Upper lobe of right lung (tissue), 1 donor: ENCODE measurements around the gene CDC25C. TPM values are rescaled to one million over a fixed set of nuclear protein-coding genes. Genes with fewer than 3 reads are reported as not detected.

ENCODE experiments used
- ATAC-seq: fragments of 200-7000 bp; cut with Tn5 transposase; one replicate; pipeline ENCODE4 v1.9.1; 2020; ENCODE audit warnings: mild to moderate bottlenecking, moderate library complexity
- DNase-seq: peaks from one replicate; pipeline ENCODE4 v3.0.0-alpha.2; 2020
- H3K27ac ChIP-seq: fragments of 200-600 bp; one replicate; pipeline ENCODE4 v1.8.0; 2022
- H3K27me3 ChIP-seq: fragments of 200-600 bp; one replicate; pipeline ENCODE4 v1.8.0; 2022; ENCODE audit warnings: mild to moderate bottlenecking
- H3K36me3 ChIP-seq: fragments of 200-600 bp; one replicate; pipeline ENCODE4 v1.8.0; 2022
- H3K4me1 ChIP-seq: fragments of 200-600 bp; one replicate; pipeline ENCODE4 v1.8.0; 2022
- H3K4me3 ChIP-seq: fragments of 200-600 bp; one replicate; pipeline ENCODE4 v1.8.0; 2022; ENCODE audit warnings: mild to moderate bottlenecking
- H3K9me3 ChIP-seq: fragments of 200-600 bp; one replicate; pipeline ENCODE4 v1.8.0; 2022
- CTCF ChIP-seq: fragments of 200-600 bp; IDR thresholded peaks from one replicate; pipeline ENCODE4 v1.8.0; 2022; ENCODE audit warnings: antibody characterized with exemption
- intact Hi-C: fragments of 100-400 bp; cut with DNase I; formaldehyde crosslinking; loops from one replicate; pipeline ENCODE4 v1.11.0; 2022
- total RNA-seq: library from RNA; stranded (reverse); fragmentation: NEBNext Ultra II Directional; extraction: Animal tissue kit (Norgen Biotek cat#: 25700); gene quantifications from one replicate; pipeline ENCODE4 v1.2.1, GENCODE V29; 2021
- donor health status: DM: no; HTN: yes; CAD: no; lungs with severe emphysema.

Gene CDC25C
- total RNA-seq, 1 donor from 2014 or later, result 0.29 TPM

GRCh38 chr5:138352071-138352721, 20.6 kb upstream of the CDC25C start, which contains the start of gene KDM3B:
TSS of gene KDM3B (plus strand) at chr5:138352685. CDS start at chr5:138352796, 111 bp downstream.
- H3K27me3 ChIP-seq, result no peaks in the 10 kb centered on the region
- intact Hi-C loops, result no loop called here
- peaks cover 19% of the 10 kb centered on the region for H3K36me3 ChIP-seq
- peaks cover 21% of the 10 kb centered on the region for H3K4me1 ChIP-seq
- no peaks in the 10 kb centered on the region for H3K9me3 ChIP-seq
- H3K4me3 ChIP-seq, result peak within 1 kb of the TSS; percentile 97
- peak; percentile 94 for DNase-seq
- TF ChIP-seq CTCF, result peak; percentile 92
- peak; percentile 98 for ATAC-seq
- H3K27ac ChIP-seq, result peak within 1 kb of the TSS; percentile 97

- H3K36me3 ChIP-seq, result peaks cover 25% of the 10 kb centered on the region
- no peak for DNase-seq
- intact Hi-C loops, result no loop called here
- no peak for ATAC-seq
- H3K4me3 ChIP-seq, result no peak overlapping the region
- H3K27me3 ChIP-seq, result no peaks in the 10 kb centered on the region
- no peak for TF ChIP-seq CTCF
- H3K9me3 ChIP-seq, result no peaks in the 10 kb centered on the region
- H3K4me1 ChIP-seq, result peaks cover 21% of the 10 kb centered on the region
- H3K27ac ChIP-seq, result no peak overlapping the region
Observed at GRCh38 chr5:138351517-138351916, 19.9 kb upstream of the CDC25C start.

- H3K27me3 ChIP-seq, result no peaks in the 10 kb centered on the region
- no peak for ATAC-seq
- DNase-seq, result no peak
- H3K4me1 ChIP-seq, result peaks cover 21% of the 10 kb centered on the region
- TF ChIP-seq CTCF, result no peak
- H3K36me3 ChIP-seq, result peaks cover 30% of the 10 kb centered on the region
- no peaks in the 10 kb centered on the region for H3K9me3 ChIP-seq
- no peak overlapping the region for H3K4me3 ChIP-seq
- intact Hi-C loops, result no loop called here
- no peak overlapping the region for H3K27ac ChIP-seq
Observed at GRCh38 chr5:138351056-138351455, 19.5 kb upstream of the CDC25C start.

- TF ChIP-seq CTCF, result no peak
- intact Hi-C loops, result no loop called here
- DNase-seq, result no peak
- H3K4me3 ChIP-seq, result no peak overlapping the region
- ATAC-seq, result no peak
- no peaks in the 10 kb centered on the region for H3K9me3 ChIP-seq
- H3K36me3 ChIP-seq, result peaks cover 35% of the 10 kb centered on the region
- H3K27ac ChIP-seq, result no peak overlapping the region
- no peaks in the 10 kb centered on the region for H3K27me3 ChIP-seq
- peaks cover 18% of the 10 kb centered on the region for H3K4me1 ChIP-seq
Observed at GRCh38 chr5:138350563-138350890, 18.9 kb upstream of the CDC25C start.

GRCh38 chr5:138349852-138350562, 18.4 kb upstream of the CDC25C start:
- peaks cover 40% of the 10 kb centered on the region for H3K36me3 ChIP-seq
- ATAC-seq (no peak), DNase-seq (no peak)
- no peak overlapping the region for H3K27ac ChIP-seq
- no peak overlapping the region for H3K4me3 ChIP-seq
- no peaks in the 10 kb centered on the region for H3K9me3 ChIP-seq
- peaks cover 12% of the 10 kb centered on the region for H3K4me1 ChIP-seq
- H3K27me3 ChIP-seq, result no peaks in the 10 kb centered on the region
- intact Hi-C loops, result no loop called here
- no peak for TF ChIP-seq CTCF
